ENCODE results near the gene THSD7A.

- TF ChIP-seq, protein P1, sequence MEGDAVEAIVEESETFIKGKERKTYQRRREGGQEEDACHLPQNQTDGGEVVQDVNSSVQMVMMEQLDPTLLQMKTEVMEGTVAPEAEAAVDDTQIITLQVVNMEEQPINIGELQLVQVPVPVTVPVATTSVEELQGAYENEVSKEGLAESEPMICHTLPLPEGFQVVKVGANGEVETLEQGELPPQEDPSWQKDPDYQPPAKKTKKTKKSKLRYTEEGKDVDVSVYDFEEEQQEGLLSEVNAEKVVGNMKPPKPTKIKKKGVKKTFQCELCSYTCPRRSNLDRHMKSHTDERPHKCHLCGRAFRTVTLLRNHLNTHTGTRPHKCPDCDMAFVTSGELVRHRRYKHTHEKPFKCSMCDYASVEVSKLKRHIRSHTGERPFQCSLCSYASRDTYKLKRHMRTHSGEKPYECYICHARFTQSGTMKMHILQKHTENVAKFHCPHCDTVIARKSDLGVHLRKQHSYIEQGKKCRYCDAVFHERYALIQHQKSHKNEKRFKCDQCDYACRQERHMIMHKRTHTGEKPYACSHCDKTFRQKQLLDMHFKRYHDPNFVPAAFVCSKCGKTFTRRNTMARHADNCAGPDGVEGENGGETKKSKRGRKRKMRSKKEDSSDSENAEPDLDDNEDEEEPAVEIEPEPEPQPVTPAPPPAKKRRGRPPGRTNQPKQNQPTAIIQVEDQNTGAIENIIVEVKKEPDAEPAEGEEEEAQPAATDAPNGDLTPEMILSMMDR (IDR thresholded peaks at IDR 0.05), result no peak
- TF ChIP-seq POLR2A (IDR thresholded peaks at IDR 0.05), result no peak
Observed at GRCh38 chr7:11335947-11336346, 496.1 kb downstream of the THSD7A start.

All from heart left ventricle (tissue), 13 donors.